Dermis blood vessel endothelial cell (primary cell): ENCODE results near the gene TADA1. TPM values are rescaled to one million over a fixed set of nuclear protein-coding genes. Genes with fewer than 3 reads are reported as not detected.

Source experiments
- DNase-seq: peaks from one replicate; pipeline ENCODE4 v3.0.0; 2010
- total RNA-seq: library from RNA; depleted of rRNA; stranded (reverse); fragments of >200 nt; gene quantifications from 2 replicates; pipeline ENCODE4 v1.2.3, GENCODE V29; 2014

Gene TADA1, protein sequence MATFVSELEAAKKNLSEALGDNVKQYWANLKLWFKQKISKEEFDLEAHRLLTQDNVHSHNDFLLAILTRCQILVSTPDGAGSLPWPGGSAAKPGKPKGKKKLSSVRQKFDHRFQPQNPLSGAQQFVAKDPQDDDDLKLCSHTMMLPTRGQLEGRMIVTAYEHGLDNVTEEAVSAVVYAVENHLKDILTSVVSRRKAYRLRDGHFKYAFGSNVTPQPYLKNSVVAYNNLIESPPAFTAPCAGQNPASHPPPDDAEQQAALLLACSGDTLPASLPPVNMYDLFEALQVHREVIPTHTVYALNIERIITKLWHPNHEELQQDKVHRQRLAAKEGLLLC
- 12.9 and 13.6 TPM in 2 replicates for total RNA-seq

DNA sequence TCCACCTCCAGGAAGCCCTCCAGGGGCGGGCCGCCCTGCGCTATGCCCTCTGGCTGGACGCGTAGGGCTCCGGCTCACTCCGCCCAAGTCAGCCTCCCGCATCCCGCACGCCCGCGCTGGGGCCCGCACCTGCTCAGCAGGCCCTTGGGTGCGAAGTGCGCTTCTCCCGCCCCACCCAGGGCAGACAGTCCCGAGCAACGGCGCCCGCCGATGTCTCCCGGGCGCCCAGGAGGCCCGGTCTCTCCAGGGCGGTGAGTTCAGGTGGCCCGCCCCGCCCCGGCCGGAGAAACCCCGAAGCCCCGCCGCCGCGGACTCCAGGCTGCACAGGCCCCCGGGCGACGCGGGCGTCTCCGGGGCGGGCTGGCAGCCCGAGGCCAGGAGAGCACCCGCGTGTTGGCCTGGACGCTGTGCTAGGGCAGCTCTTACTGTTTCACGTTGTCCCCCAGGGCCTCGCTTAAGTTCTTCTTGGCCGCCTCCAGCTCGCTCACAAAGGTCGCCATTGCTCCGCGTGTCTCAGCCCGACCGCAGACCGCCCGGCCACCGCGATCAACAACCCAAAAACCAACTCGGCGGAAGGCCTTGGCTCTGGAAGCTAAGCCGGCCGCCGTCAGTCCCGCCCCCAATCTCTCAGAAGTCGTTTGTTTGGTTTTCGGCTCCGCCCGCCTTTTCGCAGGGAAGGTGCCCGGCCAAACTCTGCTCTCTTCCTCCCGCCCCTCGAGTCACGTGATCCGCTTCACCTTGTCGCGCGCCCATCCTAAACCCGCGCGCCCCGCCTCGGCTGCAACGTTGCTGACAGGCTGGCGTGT lies at the start of gene TADA1:
TSS of gene TADA1 (minus strand) at position 531 of the 806 bp plus-strand sequence. CDS start at position 500, 31 bp downstream.
- peak; percentile 99 for DNase-seq

DNA sequence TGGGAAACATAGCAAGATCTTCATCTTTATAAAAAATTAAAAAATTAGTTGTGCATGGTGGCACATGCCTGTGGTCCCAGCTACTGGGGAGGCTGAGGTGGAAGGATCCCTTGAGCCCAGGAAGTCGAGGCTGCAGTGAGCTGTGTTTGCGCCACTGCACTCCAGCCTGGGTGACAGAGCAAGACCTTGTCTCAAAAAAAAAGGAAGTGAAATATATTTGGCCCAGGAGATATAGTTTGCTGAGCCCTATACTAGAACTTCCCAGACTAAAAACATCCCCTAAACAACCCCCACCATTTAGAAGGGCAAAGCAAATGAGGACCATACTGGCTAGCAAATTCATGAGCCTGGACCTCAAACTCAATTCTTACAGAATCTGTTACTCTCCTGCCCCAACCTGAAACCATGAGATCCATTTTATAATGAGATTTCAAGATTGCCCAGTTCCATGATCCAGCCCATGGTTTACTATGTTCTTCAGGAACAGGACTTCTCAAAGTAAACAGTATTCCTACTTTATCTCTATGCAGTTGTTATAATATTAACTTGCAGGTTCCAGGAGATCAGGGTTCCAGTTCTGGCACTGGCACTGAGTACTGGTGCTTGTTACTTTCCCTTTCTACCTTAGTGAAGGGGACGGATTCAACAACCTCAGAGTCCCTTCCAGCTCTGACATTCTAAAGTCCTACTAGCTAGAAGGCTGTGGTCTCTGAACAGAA lies 48.9 kb upstream of the TADA1 start:
- DNase-seq, result no peak

DNA sequence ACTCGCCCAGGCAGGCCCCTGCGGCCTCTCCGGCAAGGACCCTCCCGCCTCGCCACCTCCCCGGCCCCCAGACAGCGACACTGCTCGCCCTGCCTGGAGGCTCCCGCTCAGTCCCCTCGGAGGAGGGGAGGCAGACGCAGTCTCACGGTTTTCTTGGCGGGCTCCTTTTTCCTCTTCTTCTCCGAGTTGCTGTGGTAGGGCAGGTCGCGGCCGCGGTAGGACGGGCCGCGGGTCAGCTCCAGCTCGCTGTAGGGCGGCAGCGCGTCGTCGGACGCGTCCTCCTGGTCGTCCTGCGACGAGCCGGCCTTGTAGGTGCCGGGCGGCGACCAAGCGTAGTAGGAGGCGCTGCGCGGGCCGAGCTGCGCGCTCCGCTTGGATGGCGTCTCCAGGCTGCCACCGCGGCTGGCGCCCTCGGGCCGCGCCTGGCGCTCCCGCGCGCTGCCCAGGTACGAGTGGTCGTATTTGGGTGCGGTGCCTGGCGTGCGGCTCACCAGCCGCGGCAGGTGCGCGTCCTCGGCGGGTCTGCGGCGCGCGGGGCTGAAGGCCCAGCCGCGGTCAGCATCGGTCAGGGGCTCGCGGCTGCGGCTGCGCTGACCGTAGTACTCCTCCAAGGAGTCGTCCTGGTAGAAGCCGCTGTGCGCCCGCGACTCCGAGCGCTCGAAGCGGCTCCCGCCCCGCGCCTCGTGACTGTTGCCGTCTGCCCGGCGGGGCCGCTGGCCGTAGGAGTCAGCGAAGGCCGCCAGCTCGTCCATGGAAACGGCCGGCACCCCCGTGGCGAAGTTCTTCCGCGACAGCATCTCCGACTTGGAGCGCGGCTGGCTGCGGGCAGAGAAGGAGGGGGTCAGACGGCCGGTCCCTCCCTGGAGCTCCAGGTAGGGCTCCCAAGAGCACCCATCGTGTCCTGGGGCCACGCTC lies 44.8 kb upstream of the TADA1 start:
- no peak for DNase-seq

DNA sequence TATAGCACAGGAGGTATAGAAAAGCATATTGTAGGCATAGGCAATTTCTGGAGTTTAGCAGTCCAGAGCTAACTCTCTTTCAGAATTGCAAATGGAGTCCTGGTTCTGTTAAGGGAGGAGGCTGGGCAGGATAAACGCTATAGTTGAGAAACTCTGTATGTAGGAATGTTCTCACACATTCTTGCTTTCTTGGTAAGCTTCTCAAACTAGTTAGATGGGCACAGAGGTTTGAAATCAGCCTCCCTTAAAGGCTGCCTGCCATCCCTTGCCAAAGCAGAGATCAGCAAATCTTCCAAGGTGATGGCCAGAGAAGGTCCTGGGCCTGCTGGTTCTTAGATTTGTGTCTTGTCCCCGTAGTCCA lies 42.9 kb upstream of the TADA1 start:
- no peak for DNase-seq

DNA sequence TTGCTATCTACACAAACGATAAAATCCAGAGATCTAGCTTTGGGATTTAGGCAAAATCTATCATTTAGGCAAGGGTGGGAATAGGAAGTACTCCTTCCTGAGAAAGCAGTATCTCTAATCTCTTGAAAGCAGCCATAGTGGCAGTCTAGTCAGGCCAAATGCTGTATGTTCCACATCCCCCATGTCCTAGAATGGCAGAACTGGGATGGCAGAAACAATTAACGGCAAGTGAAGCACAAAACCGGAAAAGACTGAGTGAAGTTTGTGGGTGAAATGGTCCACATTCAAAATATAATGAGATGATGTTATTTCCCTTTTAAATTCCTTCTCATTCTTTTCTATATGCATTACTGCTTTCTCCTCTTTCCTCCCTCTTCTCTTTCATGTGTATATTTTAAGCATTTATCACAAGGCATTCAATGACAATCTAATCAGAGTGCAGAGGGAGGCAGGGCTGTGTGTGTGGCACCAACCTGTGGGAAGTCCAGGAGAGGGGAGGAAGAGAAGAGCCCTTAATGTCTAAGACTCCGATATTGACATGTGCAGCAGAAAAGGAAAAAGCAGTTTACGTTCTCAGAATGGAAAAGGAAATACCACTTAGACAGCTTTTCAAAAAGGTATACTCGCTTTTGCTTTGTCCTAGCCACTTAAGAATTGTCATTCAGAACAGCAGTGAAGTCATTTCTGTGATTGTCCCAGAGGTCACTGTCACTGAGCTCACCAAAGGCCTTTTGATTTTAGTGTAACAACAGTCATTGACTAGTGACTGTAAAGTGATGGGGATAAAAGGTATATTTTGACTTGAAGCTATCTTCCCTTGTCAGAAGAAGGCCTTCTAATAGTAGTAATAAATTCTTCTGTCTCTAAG lies 42.3 kb upstream of the TADA1 start:
- no peak for DNase-seq

DNA sequence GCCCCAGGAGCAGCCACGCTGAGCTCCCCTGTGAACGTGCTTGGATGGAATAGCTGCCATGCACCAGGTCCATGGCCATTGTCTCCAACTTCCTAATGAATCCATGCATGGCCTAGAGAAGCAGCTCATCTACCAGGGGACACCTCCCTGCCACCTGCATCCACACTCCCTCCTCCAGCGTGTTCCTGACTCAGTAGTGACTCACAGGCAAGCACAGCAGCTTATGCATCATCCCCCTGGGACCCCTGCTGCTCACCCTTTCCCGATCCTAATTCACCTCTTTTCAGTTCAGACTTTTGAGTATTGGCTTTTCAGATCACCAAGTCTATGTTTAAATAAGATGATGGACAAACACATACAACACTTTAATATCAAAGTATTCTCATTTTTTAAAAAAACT lies 39.9 kb upstream of the TADA1 start:
- DNase-seq, result no peak

DNA sequence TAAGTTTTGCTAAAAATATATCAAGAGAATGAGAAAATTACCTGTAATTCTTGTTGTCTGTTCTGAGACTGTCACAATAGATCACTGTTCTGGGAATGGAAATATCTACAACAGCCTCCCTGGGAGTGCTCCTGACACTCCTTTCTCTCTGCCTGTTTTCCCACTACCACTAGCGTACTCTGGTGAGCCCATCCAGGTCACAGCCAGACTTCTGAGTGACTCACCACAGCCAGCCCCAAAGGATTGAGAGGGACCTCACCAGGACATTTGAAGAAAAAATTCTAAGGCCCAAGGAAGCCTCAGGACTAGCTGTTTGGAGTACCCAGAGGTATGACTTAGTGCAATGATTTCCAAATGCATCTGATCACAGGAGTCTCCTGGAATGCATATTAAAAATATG lies 39.0 kb upstream of the TADA1 start:
- DNase-seq, result no peak

DNA sequence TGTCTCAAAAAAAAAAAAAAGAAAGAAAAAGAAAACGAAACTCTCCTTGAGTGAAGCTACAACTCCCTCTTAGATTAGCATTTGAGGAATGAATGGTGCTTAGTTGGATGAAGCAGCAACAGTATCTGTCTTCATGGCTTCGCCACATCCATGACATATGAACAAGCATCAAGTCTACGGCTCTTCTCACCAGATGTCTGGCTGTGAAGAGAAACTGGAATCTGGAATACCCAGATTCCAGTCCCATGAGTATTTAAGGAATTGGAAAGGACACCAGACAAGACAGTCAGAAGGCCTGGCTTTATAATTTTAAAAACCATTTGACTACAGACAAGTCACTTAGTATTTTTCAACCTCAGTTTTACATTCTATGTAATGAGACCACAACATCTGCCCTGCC lies 38.0 kb upstream of the TADA1 start:
- DNase-seq, result no peak

DNA sequence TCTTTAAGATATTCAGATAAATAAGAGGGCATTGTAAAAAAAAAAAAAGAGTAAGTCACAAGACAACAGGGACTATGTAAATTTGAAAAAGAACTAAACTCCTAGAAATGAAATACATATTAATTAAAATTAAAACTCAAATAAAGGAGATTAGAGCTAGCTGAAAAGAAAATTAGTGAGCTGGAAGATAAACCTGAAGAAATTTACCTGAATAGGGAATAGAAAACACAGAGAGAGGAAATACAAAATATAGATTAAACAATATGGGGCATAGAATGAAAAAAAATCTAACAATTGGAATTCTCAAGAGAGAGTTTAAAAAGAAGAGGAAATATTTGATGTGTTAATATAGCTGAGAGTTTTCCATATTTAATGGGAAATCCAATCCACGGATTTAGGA lies 35.6 kb upstream of the TADA1 start:
- DNase-seq, result no peak

DNA sequence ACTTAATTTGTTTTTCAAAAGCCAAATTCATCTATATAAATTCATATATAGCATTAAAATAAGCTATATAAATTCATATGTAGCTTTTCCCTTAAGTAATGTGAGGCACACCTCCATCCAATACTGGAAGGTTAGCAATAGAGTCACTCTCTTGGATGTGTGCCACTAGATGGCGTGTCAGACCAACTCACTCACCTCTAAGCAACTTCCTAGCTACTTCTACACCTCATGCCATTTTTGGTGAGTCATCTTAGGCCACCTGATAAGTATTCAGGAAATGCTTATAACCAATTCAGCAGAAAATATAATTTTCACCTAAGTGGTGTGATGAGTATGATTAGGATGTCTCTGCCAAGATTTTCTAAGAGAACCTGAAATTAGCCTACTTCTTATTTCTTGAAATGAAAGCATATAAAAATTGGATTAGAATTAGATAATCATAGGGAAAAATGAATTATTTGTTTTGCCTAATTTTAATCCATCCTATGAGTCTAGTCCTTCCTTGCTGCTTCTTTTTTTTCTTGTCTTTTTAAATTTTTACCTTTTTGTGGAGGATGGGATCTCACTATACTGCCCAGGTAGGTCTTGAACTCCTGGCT lies 34.4 kb upstream of the TADA1 start:
- peak; percentile 93 for DNase-seq

DNA sequence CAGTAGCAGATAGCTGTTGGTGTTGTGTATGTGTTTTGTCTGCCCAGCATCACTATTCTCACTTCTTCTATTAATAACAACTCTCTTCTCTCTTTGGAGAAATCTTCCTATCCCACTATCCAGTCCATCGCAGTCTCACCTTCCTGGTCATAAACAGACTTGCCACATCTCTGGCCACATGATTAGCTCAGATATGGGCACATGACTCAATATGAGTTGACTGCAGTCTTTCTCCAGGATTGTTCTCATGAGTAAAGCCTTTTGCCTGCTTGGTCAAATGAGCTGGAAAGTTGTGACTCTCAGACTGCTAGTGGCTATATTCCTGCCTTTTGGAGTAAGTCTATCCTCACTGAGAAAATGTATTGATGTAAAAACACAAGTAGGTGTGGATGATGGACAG lies 32.9 kb upstream of the TADA1 start:
- no peak for DNase-seq

DNA sequence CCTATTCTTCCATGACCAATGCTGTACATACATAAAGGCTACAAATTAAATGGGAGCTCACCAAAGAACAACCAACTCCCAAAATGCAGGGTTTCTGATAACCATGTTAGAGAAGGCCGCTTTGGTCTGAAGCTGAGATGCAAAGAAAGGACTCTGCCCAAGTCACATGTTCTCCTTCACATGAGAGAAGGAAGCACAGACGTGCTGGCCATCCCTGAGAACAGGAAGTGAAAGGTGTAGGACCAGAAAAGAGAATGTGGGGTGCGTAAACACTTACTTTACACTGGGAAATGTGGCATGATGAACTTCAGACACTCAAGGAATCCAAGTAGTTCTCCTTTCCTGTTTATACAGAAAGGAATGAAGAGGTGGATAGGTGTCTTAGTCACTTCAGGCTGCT lies 31.7 kb upstream of the TADA1 start:
- no peak for DNase-seq

DNA sequence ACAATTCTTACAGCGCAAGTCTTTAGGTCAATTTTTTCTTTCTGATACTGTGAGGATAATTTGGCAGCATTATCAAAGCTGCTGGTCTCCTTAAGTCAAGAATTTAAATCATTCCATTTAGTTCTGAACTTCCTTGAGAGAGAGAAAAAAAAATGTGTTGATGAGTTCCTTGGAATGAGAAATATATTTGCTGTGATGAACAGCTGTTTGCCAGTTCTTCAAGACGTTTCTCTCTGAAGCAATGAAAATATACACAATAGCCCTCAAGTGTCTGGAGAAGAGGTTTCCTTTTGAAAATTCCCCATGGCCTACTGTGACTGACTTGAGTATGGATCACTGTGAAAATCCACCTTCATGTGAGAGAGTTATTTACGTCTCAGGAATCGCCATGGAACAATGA lies 31.0 kb upstream of the TADA1 start:
- DNase-seq, result no peak

DNA sequence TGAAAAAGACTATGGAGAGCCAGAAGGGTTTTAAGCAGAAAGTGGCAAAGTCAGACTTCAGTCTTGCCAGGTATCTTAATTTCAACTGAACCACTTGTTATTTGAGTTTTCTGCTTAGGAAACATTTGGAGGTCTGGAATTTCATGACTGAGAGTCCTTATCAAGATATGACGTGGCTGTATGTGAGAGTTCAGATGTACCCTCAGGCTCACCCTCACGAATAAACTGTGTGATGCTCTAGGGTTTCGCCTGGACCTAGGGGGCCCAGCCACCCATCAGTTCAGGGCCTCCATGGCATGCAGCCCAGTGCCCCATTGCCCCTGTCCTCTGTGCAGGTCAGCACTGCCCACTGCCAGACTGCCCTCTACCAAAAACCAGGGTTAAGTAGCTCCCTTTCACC lies 30.6 kb upstream of the TADA1 start:
- no peak for DNase-seq

DNA sequence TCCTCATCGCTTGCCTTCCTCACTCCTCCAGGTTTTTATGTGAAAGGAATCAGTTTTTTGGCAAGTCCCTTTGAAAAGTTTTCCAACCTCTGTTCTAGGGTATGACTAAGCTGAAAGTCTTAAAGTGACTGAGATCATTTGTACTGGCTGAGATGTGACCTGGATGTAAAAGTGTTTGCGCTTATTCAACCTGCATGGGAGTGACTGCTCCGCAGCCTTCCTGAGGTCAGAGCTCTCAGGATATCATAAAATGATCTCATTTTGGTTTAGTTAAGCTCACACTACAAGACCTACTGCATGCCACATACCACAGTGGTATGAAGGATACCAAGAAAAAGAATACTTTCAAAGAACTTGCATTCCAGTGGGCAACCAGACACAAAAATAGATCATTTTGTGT lies 29.8 kb upstream of the TADA1 start:
- DNase-seq, result peak; percentile 24

DNA sequence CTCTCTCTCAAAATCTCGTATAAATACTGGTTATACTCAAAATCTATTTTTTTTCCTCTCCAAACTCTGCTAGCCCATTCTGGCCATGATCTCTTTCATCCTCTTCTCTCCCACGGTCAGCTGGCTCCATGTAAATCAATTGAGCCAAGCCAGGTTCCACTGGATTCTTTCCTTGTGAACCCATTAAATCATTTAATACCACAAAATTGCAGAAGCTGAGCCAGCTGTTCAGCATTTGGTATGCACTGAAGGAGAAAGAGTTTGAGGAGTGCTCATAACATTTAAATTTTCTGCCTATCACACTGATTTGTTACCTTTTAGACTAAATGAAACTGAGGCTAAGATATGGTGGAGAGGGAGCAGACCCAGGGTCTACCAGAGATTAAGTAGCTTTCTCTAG lies 29.1 kb upstream of the TADA1 start:
- no peak for DNase-seq

DNA sequence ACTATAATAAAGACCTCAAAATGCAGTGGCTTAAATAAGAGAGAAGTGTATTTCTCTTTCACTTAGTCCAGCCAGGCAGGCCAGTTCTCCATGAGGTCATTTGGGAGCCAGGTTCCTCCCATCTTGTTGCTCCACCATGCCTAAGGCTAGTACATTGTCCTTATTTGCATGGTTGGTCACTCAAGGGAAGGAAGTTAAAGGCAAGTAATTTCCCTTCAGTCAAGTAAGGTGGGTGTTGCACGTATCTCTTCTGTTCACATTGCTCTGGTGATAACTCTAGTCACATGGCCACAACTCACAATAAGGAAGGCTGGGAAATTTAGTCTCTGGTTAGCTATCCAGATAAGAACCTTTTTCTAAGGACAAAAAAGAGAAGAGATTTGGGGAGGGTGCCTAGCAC lies 27.2 kb upstream of the TADA1 start:
- no peak for DNase-seq

DNA sequence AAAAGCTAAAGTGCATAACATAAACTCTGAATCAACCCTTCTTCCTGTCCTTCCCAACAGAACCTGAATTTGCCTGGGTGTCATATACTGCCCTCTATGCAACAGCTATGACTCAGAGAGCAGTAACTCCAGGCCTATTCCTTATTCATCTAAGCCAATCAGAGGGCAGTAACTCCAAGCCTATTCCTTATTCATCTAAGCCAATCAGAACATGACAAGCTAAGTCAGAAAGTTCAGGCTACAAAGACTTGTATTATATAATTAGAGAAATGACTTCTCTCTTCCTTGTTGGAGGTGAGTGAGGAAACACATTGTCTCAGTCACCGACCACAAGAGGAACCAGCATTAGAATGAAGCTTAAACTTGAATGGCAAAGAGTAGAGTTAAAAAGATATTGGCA lies 26.2 kb upstream of the TADA1 start:
- no peak for DNase-seq

DNA sequence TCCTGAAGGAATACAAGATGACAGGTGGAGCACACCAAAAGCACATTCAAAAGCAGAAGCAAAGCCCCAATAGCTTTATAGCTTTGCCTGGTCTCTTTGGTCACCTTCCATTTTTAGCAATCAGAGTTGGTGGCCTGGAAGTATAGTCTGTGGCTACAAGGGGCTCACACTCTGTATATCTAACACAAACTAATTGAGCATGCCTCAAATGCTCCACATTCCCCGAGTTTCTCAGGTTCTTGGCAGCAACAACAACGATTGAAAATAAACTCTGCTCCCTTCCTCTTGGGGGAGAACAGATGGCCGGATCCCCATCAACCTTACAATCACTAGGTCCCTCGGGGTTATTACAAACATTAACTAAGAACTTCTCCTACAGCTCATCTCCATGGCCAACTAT lies 24.9 kb upstream of the TADA1 start:
- DNase-seq, result no peak

DNA sequence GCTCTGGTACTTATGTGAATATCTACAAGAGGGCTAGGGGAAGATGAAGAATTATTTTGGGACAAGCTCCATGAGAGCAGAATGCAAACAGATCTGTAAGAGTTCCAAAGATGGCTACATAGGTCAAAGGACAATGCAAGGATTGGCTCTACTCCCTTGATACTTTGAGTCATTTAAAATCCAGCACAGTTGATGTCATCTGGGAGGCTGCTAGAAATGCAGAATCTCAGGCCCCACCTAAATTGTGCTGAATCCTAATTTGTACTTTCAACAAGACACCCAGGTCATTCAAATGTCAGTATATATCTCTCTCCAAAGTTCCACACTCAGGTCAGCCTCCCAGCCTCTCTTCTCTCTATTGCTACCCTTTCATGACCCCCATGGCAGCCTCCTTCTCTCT lies 23.7 kb upstream of the TADA1 start:
- DNase-seq, result no peak

DNA sequence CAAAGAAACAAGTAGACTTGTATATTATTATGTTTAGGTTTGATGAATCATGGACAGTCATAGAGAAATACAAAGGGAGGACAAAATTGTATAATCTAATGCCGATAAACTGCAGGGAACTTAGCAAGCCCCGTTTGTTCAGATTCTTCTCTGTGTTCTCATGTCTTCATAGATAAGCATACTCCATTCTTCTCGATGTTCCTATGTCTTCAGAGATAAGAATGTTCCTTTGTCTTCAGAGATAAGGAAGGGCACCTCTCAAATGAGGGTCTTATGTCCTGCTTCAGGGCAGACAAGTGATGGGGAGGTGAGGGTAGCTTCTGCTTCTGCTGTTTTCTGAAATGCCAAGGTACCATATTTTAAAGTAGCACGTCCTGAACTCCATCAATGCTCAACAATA lies 19.7 kb upstream of the TADA1 start:
- no peak for DNase-seq
